Ovary (tissue), 9 donors: Measurements from ENCODE around the gene AFG1L. TPM values are rescaled to one million over a fixed set of nuclear protein-coding genes. Genes with fewer than 3 reads are reported as not detected.

Experiments
- DNase-seq, 5 donors: peaks; one replicate each; pipeline ENCODE4 v3.0.0-alpha.2; 2019 to 2020
- H3K27ac ChIP-seq, 2 donors: fragments of 200-600 bp; one replicate each; pipeline versions ENCODE4 v1.5.1 to v1.8.0; 2019 to 2022
- H3K27me3 ChIP-seq: fragments of 200-600 bp; one replicate; pipeline ENCODE4 v1.8.0; 2022
- H3K36me3 ChIP-seq: fragments of 200-600 bp; sonication (generic); one replicate; pipeline ENCODE4 v1.5.1; 2019
- H3K4me1 ChIP-seq: one replicate; pipeline ENCODE4 v1.8.1; 2013; ENCODE audit warnings: mild to moderate bottlenecking, moderate library complexity; ENCODE audit not compliant: insufficient read depth
- H3K4me3 ChIP-seq: fragments of 200-600 bp; sonication (generic); one replicate; pipeline ENCODE4 v1.5.1; 2017
- H3K9me3 ChIP-seq, 2 donors: fragments of 200-600 bp in 1 of 2; sonication (generic) in 1 of 2; one replicate each; pipeline versions ENCODE4 v1.5.1 to v1.8.1; 2013 to 2019; ENCODE audit warnings: mild to moderate bottlenecking in 1 of 2, moderate library complexity in 1 of 2
- EP300 ChIP-seq: sonication (generic); formaldehyde crosslinking; IDR thresholded peaks from one replicate; pipeline ENCODE4 v1.6.1; 2017; ENCODE audit warnings: antibody characterized with exemption
- POLR2A ChIP-seq: fragments of 450-650 bp; IDR thresholded peaks from one replicate; pipeline ENCODE4 v1.6.1; 2017; ENCODE audit warnings: antibody characterized with exemption, mild to moderate bottlenecking, moderate library complexity
- WGBS, 3 donors: extraction: QIAGEN DNeasy Blood & Tissue Kit in 1 of 3; methylation state at CpG; one replicate each; pipeline versions ENCODE4 v1.1.5 to v1.1.7; 2013 to 2017; 5-methylcytosine and 5-hydroxymethylcytosine counted together
- intact Hi-C, 4 donors: fragments of 100-400 bp; cut with DNase I; formaldehyde crosslinking; loops; one replicate each; pipeline versions ENCODE4 v1.11.0 to v1.15.1; 2022 to 2023
- polyA plus RNA-seq, 2 donors: library from polyadenylated mRNA; stranded (reverse); fragments of 200-250 nt in 1 of 2; fragments of 350-450 nt in 1 of 2; fragmentation: Illumina TruSeq in 1 of 2; extraction: RNeasy Lipid Tissue Mini Kit (QIAGEN cat#74804) in 1 of 2; gene quantifications; one replicate each; pipeline ENCODE4 v1.2.3, GENCODE V29; 2013 to 2014
- total RNA-seq, 7 donors: library from RNA; depleted of rRNA in 2 of 7; stranded (reverse); fragments of >200 nt in 2 of 7; fragmentation: NEBNext Ultra II Directional in 3 of 7; extraction: Animal tissue kit (Norgen Biotek cat#: 25700) in 3 of 7; gene quantifications; one replicate each; pipeline versions ENCODE4 v1.1.0 to v1.2.4, GENCODE V29; 2016 to 2023
- TF ChIP-seq, protein P1 (sequence below), 3 donors: fragments of 450-650 bp in 2 of 3; fragments of 200-600 bp in 1 of 3; IDR thresholded peaks; one replicate each; pipeline versions ENCODE4 v1.5.1 to v1.8.0; 2016 to 2022; ENCODE audit warnings: antibody characterized with exemption in 3 of 3, mild to moderate bottlenecking in 1 of 3
- donor health status: DM: no; HTN: no; CAD: no; lungs with moderate emphysema.
- donor health status: DM: no; HTN: no; CAD: no.
- donor health status: Bipolar disorder and iron deficiency.
- donor health status: DM: yes; HTN: yes; CAD: no.
- donor health status: DM: no; HTN: no; CAD: no.
- donor health status: DM: yes; HTN: yes; CAD: no.

AFG1L gene
- total and polyA plus RNA-seq, 9 donors = 1.2 to 7.6 (median 5.7) TPM

DNA sequence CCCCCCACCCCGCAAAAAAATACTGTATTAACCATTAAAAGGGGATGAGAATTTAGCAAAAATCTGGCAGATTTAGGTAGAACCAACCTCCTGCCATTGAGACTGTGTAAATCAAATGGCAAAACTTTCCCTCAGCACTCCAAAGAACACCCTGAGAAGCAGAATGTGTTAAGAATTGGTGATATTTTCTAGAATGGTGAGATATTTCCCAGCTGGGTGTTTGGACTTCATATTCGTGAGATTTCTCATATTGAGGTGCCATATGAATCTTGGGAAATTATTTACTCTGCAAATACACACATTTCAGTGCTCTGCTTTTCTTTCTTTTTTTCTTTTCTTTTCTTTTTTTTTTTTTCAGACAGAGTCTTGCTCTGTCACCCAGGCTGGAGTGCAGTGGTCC, 199.6 kb downstream of the AFG1L start:
- Histone ChIP-seq H3K27me3 (no peaks in the 10 kb centered on the region), H3K4me1 (no peaks in the 10 kb centered on the region), H3K36me3 (no peaks in the 10 kb centered on the region), H3K27ac (no peak overlapping the region), H3K9me3 (no peaks in the 10 kb centered on the region), H3K4me3 (no peak overlapping the region)
- intact Hi-C loops = loop anchor here in 1 of 4 donors (10.0 kb wide), 1 partner anchor 380 kb away; no protein-coding TSS in a partner anchor
- WGBS, 3 donors = 69 to 73% (median 69%) methylated on average over 2 of the region's 2 CpGs
- TF ChIP-seq, protein P1, sequence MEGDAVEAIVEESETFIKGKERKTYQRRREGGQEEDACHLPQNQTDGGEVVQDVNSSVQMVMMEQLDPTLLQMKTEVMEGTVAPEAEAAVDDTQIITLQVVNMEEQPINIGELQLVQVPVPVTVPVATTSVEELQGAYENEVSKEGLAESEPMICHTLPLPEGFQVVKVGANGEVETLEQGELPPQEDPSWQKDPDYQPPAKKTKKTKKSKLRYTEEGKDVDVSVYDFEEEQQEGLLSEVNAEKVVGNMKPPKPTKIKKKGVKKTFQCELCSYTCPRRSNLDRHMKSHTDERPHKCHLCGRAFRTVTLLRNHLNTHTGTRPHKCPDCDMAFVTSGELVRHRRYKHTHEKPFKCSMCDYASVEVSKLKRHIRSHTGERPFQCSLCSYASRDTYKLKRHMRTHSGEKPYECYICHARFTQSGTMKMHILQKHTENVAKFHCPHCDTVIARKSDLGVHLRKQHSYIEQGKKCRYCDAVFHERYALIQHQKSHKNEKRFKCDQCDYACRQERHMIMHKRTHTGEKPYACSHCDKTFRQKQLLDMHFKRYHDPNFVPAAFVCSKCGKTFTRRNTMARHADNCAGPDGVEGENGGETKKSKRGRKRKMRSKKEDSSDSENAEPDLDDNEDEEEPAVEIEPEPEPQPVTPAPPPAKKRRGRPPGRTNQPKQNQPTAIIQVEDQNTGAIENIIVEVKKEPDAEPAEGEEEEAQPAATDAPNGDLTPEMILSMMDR (IDR thresholded peaks at IDR 0.05) = no peak
- no peak for TF ChIP-seq EP300
- TF ChIP-seq POLR2A = no peak
- DNase-seq = no peak

DNA sequence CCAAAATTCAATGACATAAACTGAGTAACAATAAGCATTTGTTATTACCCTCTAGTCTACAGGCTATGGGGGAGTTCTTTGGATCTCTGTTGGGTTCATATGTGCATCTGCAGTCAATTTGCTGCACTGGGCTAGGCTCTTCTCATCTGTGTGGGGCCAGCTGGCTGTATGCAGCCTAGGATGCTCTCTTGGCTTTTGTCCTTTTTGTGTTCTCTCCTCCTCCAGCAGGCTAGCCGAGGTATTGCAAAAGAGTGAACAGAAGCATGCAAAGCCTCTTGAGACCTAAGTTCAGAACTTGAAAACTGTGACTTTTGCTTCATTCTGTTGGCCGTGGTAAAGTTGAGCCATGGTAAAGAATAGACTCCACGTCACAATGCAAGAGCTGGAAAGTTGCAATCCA, 203.0 kb downstream of the AFG1L start:
- Histone ChIP-seq H3K9me3 (no peaks in the 10 kb centered on the region), H3K27ac (no peak overlapping the region), H3K27me3 (no peaks in the 10 kb centered on the region), H3K36me3 (no peaks in the 10 kb centered on the region), H3K4me1 (no peaks in the 10 kb centered on the region), H3K4me3 (no peak overlapping the region)
- 55 to 71% (median 67%) methylated on average over 3 of the region's 3 CpGs for WGBS, 3 donors
- DNase-seq = no peak
- intact Hi-C loops = loop anchor here in 1 of 4 donors (10.0 kb wide), 1 partner anchor 383 kb away; no protein-coding TSS in a partner anchor
- TF ChIP-seq EP300 (no peak), POLR2A (no peak)
- TF ChIP-seq, protein P1 (IDR thresholded peaks at IDR 0.05) = no peak

DNA sequence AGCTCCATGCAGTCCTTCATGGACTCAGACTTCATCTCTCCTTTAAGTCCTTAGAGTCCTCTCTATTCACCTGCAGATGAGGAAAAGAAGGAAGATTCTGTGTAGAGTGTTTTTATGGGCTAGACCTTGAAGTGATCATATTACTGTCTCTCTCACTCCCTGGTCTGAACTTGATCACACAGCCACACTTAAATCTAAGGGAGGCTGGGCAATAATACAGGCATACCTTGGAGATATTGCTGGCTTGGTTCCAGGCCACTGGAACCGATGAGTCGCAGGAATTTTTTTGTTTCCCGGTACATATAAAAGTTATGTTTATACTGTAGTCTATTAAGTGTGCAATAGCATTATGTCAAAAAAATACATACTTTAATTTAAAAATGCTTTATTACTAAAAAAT, 206.7 kb downstream of the AFG1L start:
- no peak overlapping the region for H3K4me3 ChIP-seq
- H3K36me3 ChIP-seq = no peaks in the 10 kb centered on the region
- TF ChIP-seq, protein P1 (IDR thresholded peaks at IDR 0.05) = no peak
- TF ChIP-seq POLR2A = no peak
- no peak for TF ChIP-seq EP300
- H3K27me3 ChIP-seq = no peaks in the 10 kb centered on the region
- WGBS, 3 donors = 31 to 39% (median 39%) methylated on average over 3 of the region's 3 CpGs
- H3K9me3 ChIP-seq = no peaks in the 10 kb centered on the region
- H3K4me1 ChIP-seq = no peaks in the 10 kb centered on the region
- no peak overlapping the region for H3K27ac ChIP-seq
- DNase-seq = no peak
- intact Hi-C loops = no loop called here

DNA sequence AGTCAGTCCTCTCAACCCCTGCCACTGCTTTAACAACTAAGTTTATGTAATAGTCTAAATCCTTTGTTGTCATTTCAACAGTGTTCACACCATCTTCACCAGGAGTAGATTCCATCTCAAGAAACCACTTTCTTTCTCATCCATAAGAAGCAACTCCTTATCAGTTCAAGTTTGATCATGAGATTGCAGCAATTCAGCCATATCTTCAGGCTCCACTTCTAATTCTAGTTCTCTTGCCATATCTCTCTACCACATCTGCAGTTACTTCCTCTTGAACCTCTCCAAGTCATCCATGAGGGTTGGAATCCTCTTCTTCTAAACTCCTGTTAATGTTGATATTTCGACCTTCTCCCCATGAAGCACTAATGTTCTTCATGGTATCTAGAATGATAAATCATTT, 208.0 kb downstream of the AFG1L start:
- TF ChIP-seq, protein P1 (IDR thresholded peaks at IDR 0.05) = no peak
- TF ChIP-seq EP300 (no peak), POLR2A (no peak)
- H3K27me3 ChIP-seq = no peaks in the 10 kb centered on the region
- no peak overlapping the region for H3K27ac ChIP-seq
- H3K9me3 ChIP-seq = no peaks in the 10 kb centered on the region
- H3K4me1 ChIP-seq = no peaks in the 10 kb centered on the region
- 96 to 100% (median 97%) methylated on average over 1 of the region's 1 CpG for WGBS, 3 donors
- intact Hi-C loops = no loop called here
- no peak for DNase-seq
- no peak overlapping the region for H3K4me3 ChIP-seq
- H3K36me3 ChIP-seq = no peaks in the 10 kb centered on the region
